Measurements from ENCODE around the gene SYK. TPM values are rescaled to one million over a fixed set of nuclear protein-coding genes. Genes with fewer than 3 reads are reported as not detected.

SYK gene
- total and polyA plus RNA-seq, 2 donors (not counting 1 experiment from before 2014, with no cell fraction given): 60.3 to 242 TPM

DNA sequence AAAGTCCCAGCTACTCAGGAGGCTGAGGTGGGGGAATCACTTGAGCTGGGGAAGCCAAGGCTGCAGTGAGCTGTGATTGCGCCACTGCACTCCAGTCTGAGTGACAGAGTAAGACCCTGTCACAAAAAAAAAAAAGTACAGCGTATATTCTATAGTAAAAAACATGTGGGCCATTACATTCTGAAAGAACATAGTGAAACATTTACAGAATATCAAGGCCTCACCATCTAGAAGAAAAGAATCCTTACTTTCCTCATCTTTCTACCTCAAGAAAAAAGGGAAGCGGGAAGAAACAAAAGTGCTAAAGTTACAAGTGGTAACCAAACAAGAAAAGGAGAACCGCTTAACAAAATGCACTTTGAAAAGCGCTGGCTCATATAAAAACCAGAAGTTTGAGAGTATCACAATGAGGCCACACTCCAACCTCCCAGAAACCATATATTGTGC is 5.7 kb upstream of the SYK start:
- H3K4me3 Mint-ChIP-seq: peak overlapping the region; percentile 58
- WGBS (ENCODE audit: insufficient coverage): 0% methylated on average over 1 of the region's 5 CpGs
- no peaks in the 10 kb centered on the region for H3K27me3 Mint-ChIP-seq

DNA sequence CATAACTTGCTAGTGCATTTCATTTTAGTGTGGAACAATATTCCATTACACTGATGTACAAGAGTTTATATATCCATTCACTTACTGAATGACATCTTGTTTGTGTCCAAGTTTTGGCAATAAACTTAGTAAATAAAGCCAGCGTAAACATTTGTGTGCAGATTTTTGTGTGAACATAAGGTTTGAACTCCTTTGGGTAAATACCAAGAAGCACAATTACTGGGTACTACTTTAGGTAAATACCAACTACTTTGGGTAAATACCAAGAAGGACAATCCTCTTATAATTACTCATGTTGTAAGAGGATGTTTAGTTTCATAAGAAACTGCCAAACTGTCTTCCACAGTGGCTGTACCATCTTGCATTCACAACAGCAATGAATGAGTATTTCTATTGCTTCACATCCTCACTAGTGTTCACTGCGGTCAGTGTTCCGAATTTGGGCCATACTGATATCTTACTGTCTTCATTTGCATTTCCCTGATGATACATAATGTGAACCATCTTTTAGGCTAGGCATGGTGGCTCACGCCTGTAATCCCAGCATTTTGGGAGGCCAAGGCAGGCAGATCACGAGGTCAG is 2.3 kb upstream of the SYK start:
- intact Hi-C loops (cut with micrococcal nuclease): no loop called here
- peaks cover 42% of the 10 kb centered on the region for H3K79me2 ChIP-seq (ENCODE audit: control insufficient read depth, insufficient read depth, low read length)
- no peak overlapping the region for H3K27ac ChIP-seq (ENCODE audit: low read length in 2 of 2)
- no peak overlapping the region for H3K4me2 ChIP-seq (replicated peaks; ENCODE audit: low read depth, low read length, poor library complexity, severe bottlenecking)
- ATAC-seq (ENCODE audit: low read depth) (no peak), DNase-seq (no peak)
- H3K9me3 Mint-ChIP-seq (ENCODE audit: insufficient read depth): no peaks in the 10 kb centered on the region
- H3K27ac Mint-ChIP-seq: peak overlapping the region; percentile 84
- no peaks in the 10 kb centered on the region for H3K27me3 Mint-ChIP-seq
- no peak overlapping the region for H2AFZ ChIP-seq (ENCODE audit: insufficient read depth, low read depth, low read length, poor library complexity, severe bottlenecking)
- ChIA-PET POLR2A (no interaction called here), CTCF (interaction anchor here (0.7 to 3.4 kb wide), 6 partner anchors 10 to 124 kb away, joined by 3 to 18 read pairs (median 6); no protein-coding TSS in a partner anchor)
- H3K27me3 ChIP-seq (replicated peaks in 1 of 4; ENCODE audit: control extremely low read depth in 1 of 4, control insufficient read depth in 3 of 4, insufficient read depth in 4 of 4, low read length in 3 of 4): no peaks in the 10 kb centered on the region
- H3K4me3 Mint-ChIP-seq: peak overlapping the region; percentile 71
- H4K20me1 ChIP-seq (ENCODE audit: control insufficient read depth, insufficient read depth, low read length, poor library complexity, severe bottlenecking): no peaks in the 10 kb centered on the region
- no peak overlapping the region for H3K4me3 ChIP-seq (ENCODE audit: control extremely low read depth in 1 of 5, extremely low read depth in 1 of 5, insufficient read depth in 1 of 5, low read depth in 2 of 5, low read length in 4 of 5)
- H3K9me3 ChIP-seq (ENCODE audit: control extremely low read depth in 1 of 3, control insufficient read depth in 2 of 3, insufficient read depth in 1 of 3, low read length in 2 of 3): no peaks in the 10 kb centered on the region
- H3K4me1 Mint-ChIP-seq: peaks cover 66% of the 10 kb centered on the region
- 93% methylated on average over 2 of the region's 5 CpGs for WGBS (ENCODE audit: insufficient coverage)
- H3K4me1 ChIP-seq (ENCODE audit: control insufficient read depth in 2 of 2, insufficient read depth in 2 of 2, low read length in 2 of 2): peaks cover 49 to 51% of the 10 kb centered on the region in 2 donors
- H3K9ac ChIP-seq (ENCODE audit: low read length): no peak overlapping the region
- TF ChIP-seq, protein P1, sequence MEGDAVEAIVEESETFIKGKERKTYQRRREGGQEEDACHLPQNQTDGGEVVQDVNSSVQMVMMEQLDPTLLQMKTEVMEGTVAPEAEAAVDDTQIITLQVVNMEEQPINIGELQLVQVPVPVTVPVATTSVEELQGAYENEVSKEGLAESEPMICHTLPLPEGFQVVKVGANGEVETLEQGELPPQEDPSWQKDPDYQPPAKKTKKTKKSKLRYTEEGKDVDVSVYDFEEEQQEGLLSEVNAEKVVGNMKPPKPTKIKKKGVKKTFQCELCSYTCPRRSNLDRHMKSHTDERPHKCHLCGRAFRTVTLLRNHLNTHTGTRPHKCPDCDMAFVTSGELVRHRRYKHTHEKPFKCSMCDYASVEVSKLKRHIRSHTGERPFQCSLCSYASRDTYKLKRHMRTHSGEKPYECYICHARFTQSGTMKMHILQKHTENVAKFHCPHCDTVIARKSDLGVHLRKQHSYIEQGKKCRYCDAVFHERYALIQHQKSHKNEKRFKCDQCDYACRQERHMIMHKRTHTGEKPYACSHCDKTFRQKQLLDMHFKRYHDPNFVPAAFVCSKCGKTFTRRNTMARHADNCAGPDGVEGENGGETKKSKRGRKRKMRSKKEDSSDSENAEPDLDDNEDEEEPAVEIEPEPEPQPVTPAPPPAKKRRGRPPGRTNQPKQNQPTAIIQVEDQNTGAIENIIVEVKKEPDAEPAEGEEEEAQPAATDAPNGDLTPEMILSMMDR (IDR thresholded peaks at IDR 0.05): no peak
- H3K36me3 ChIP-seq (replicated peaks in 1 of 2; ENCODE audit: control extremely low read depth in 1 of 2, control insufficient read depth in 1 of 2, extremely low read depth in 1 of 2, insufficient read depth in 2 of 2, low read length in 1 of 2): no peaks in the 10 kb centered on the region

More for the DNA sequence above, 5.7 kb upstream of the SYK start:
- no peaks in the 10 kb centered on the region for H3K9me3 ChIP-seq (ENCODE audit: control extremely low read depth in 1 of 3, control insufficient read depth in 2 of 3, insufficient read depth in 1 of 3, low read length in 2 of 3)
- H3K4me1 Mint-ChIP-seq: peaks cover 65% of the 10 kb centered on the region
- DNase-seq (peak; percentile 67), ATAC-seq (ENCODE audit: low read depth) (peak; percentile 37)
- peaks cover 12% of the 10 kb centered on the region for H3K79me2 ChIP-seq (ENCODE audit: control insufficient read depth, insufficient read depth, low read length)
- intact Hi-C loops (cut with micrococcal nuclease): loop anchor here (1.0 kb wide), 1 partner anchor 8 kb away; no protein-coding TSS in a partner anchor
- H3K4me2 ChIP-seq (replicated peaks; ENCODE audit: low read depth, low read length, poor library complexity, severe bottlenecking): peak overlapping the region; percentile 55
- H3K9me3 Mint-ChIP-seq (ENCODE audit: insufficient read depth): peaks cover 4% of the 10 kb centered on the region
- H3K27me3 ChIP-seq (replicated peaks in 1 of 4; ENCODE audit: control extremely low read depth in 1 of 4, control insufficient read depth in 3 of 4, insufficient read depth in 4 of 4, low read length in 3 of 4): no peaks in the 10 kb centered on the region
- no peaks in the 10 kb centered on the region for H3K36me3 ChIP-seq (replicated peaks in 1 of 2; ENCODE audit: control extremely low read depth in 1 of 2, control insufficient read depth in 1 of 2, extremely low read depth in 1 of 2, insufficient read depth in 2 of 2, low read length in 1 of 2)
- H4K20me1 ChIP-seq (ENCODE audit: control insufficient read depth, insufficient read depth, low read length, poor library complexity, severe bottlenecking): no peaks in the 10 kb centered on the region
- no peak for TF ChIP-seq EZH2 (IDR thresholded peaks at IDR 0.05; ENCODE audit: borderline replicate concordance, insufficient read depth, low read depth, low read length, poor library complexity, severe bottlenecking)
- TF ChIP-seq, protein P1 (IDR thresholded peaks at IDR 0.05): no peak
- ChIA-PET CTCF (interaction anchor here (0.7 to 1.5 kb wide), 7 partner anchors 17 to 119 kb away, joined by 3 to 6 read pairs (median 4); no protein-coding TSS in a partner anchor), POLR2A (no interaction called here)
- peak overlapping the region; percentile 56 to 75 for H3K27ac ChIP-seq (ENCODE audit: low read length in 2 of 2)
- H3K27ac Mint-ChIP-seq: peak overlapping the region; percentile 86
- H3K4me3 ChIP-seq (ENCODE audit: control extremely low read depth in 1 of 5, extremely low read depth in 1 of 5, insufficient read depth in 1 of 5, low read depth in 2 of 5, low read length in 4 of 5): peak overlapping the region in 1 of 5 experiments; percentile 24
- H3K9ac ChIP-seq (ENCODE audit: low read length): peak overlapping the region; percentile 16
- H3K4me1 ChIP-seq (ENCODE audit: control insufficient read depth in 2 of 2, insufficient read depth in 2 of 2, low read length in 2 of 2): peaks cover 41 to 49% of the 10 kb centered on the region in 2 donors
- H2AFZ ChIP-seq (ENCODE audit: insufficient read depth, low read depth, low read length, poor library complexity, severe bottlenecking): peak overlapping the region; percentile 29

Data from B cell (primary cell).